ENCODE data around the gene TPCN1. TPM values are rescaled to one million over a fixed set of nuclear protein-coding genes. Genes with fewer than 3 reads are reported as not detected.

The TPCN1 gene
- total RNA-seq, 4 donors from 2014 or later: 15.5 to 48.8 (median 34.5) TPM

DNA sequence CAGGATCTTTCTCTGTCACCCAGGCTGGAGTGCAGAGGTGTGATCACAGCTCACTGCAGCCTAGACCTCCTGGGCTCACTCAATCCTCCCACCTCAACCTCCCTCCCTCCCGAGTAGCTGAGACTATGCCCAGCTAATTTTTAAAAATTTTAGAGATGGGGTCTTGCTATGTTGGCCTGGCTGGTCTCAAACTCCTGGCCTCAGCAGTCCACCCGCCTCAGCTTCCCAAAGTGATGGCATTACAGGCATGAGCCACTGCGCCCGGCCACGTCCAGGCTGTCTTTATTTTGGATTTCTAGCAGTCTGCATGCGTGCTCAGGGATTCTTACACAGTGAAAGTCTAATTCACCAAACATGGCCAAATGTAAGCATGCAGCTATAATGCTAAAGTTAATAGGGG, 95.9 kb downstream of the TPCN1 start:
- H3K9me3 ChIP-seq: no peaks in the 10 kb centered on the region
- H3K27ac ChIP-seq: no peak overlapping the region
- no peaks in the 10 kb centered on the region for H3K4me1 ChIP-seq
- no peaks in the 10 kb centered on the region for H3K27me3 ChIP-seq
- 80 to 91% methylated on average over 1 to 6 of the region's 6 CpGs for WGBS, 2 donors
- H3K36me3 ChIP-seq: peaks cover 13 to 100% (median 36%) of the 10 kb centered on the region in 3 donors
- no peak for TF ChIP-seq CTCF (IDR thresholded peaks at IDR 0.05)
- no peak for TF ChIP-seq POLR2A (IDR thresholded peaks at IDR 0.05)
- H3K4me3 ChIP-seq: no peak overlapping the region
- intact Hi-C loops (cut with DNase I): no loop called here
- no peak for DNase-seq

GRCh38 chr12:113318046-113318656, 96.9 kb downstream of the TPCN1 start:
- no peak for TF ChIP-seq POLR2A (IDR thresholded peaks at IDR 0.05)
- TF ChIP-seq CTCF (IDR thresholded peaks at IDR 0.05): no peak
- Histone ChIP-seq H3K27me3 (no peaks in the 10 kb centered on the region), H3K27ac (no peak overlapping the region), H3K4me1 (no peaks in the 10 kb centered on the region), H3K4me3 (no peak overlapping the region), H3K36me3 (peaks cover 15 to 100% (median 36%) of the 10 kb centered on the region in 3 donors), H3K9me3 (no peaks in the 10 kb centered on the region)
- DNase-seq: no peak
- WGBS, 2 donors: 97% methylated on average over 3 to 4 of the region's 4 CpGs
- intact Hi-C loops (cut with DNase I): no loop called here

GRCh38 chr12:113318900-113319628, 97.8 kb downstream of the TPCN1 start:
- Histone ChIP-seq H3K9me3 (no peaks in the 10 kb centered on the region), H3K27ac (no peak overlapping the region), H3K4me1 (no peaks in the 10 kb centered on the region), H3K36me3 (peaks cover 17 to 95% (median 29%) of the 10 kb centered on the region in 3 donors), H3K27me3 (no peaks in the 10 kb centered on the region), H3K4me3 (no peak overlapping the region)
- intact Hi-C loops (cut with DNase I): no loop called here
- 95 to 98% methylated on average over 6 to 12 of the region's 15 CpGs for WGBS, 2 donors
- no peak for TF ChIP-seq POLR2A (IDR thresholded peaks at IDR 0.05)
- TF ChIP-seq CTCF (IDR thresholded peaks at IDR 0.05): no peak
- DNase-seq: no peak

- H3K9me3 ChIP-seq: no peaks in the 10 kb centered on the region
- H3K27me3 ChIP-seq: no peaks in the 10 kb centered on the region
- WGBS, 2 donors: 100% methylated on average over 3 to 5 of the region's 12 CpGs
- H3K4me1 ChIP-seq: no peaks in the 10 kb centered on the region
- no peak overlapping the region for H3K27ac ChIP-seq
- DNase-seq: no peak
- intact Hi-C loops (cut with DNase I): no loop called here
- no peak for TF ChIP-seq POLR2A (IDR thresholded peaks at IDR 0.05)
- no peak for TF ChIP-seq CTCF (IDR thresholded peaks at IDR 0.05)
- no peak overlapping the region for H3K4me3 ChIP-seq
- peaks cover 17 to 82% (median 23%) of the 10 kb centered on the region in 3 donors for H3K36me3 ChIP-seq
Observed at GRCh38 chr12:113320401-113320800, 99.1 kb downstream of the TPCN1 start.

- TF ChIP-seq CTCF (IDR thresholded peaks at IDR 0.05): no peak
- TF ChIP-seq POLR2A (IDR thresholded peaks at IDR 0.05): no peak
- WGBS, 2 donors: 88 to 96% methylated on average over 2 of the region's 2 CpGs
- no peaks in the 10 kb centered on the region for H3K27me3 ChIP-seq
- intact Hi-C loops (cut with DNase I): no loop called here
- H3K4me1 ChIP-seq: peaks cover 0 to 12% (median 7%) of the 10 kb centered on the region in 3 donors
- H3K4me3 ChIP-seq: no peak overlapping the region
- no peak for DNase-seq
- peaks cover 11 to 70% (median 17%) of the 10 kb centered on the region in 3 donors for H3K36me3 ChIP-seq
- H3K9me3 ChIP-seq: no peaks in the 10 kb centered on the region
- no peak overlapping the region for H3K27ac ChIP-seq
Observed at GRCh38 chr12:113322343-113322742, 101.1 kb downstream of the TPCN1 start.
